IMR-90 (cell line): ENCODE measurements around the gene RBPJ.
A peak's percentile ranks its signal among the peaks of the same experiment; 100 is the strongest.

Source experiments
- BHLHE40 ChIP-seq: fragments of 150-350 bp; IDR thresholded peaks from 2 replicates; pipeline ENCODE4 v1.6.1; 2016; ENCODE audit warnings: mild to moderate bottlenecking, low read depth, low read length
- MAZ ChIP-seq: IDR thresholded peaks from 2 replicates; pipeline ENCODE4 v1.6.1; 2012; ENCODE audit warnings: low read depth, mild to moderate bottlenecking, low read length, improper control_type of control experiment, moderate library complexity, borderline replicate concordance
- NFE2L2 ChIP-seq: fragments of 150-350 bp; IDR thresholded peaks from 2 replicates; pipeline ENCODE4 v1.6.1; 2016; ENCODE audit warnings: low read depth, mild to moderate bottlenecking, low read length
- RAD21 ChIP-seq: IDR thresholded peaks from 2 replicates; pipeline ENCODE4 v1.6.1; 2012; ENCODE audit warnings: low read length, improper control_type of control experiment
- RCOR1 ChIP-seq: IDR thresholded peaks from 2 replicates; pipeline ENCODE4 v1.6.1; 2012; ENCODE audit warnings: mild to moderate bottlenecking, low read length, improper control_type of control experiment; ENCODE audit not compliant: insufficient replicate concordance
- TF ChIP-seq, protein P1 (sequence below): conservative IDR thresholded peaks from 2 replicates; pipeline ENCODE4 v1.5.1; 2012; ENCODE audit warnings: mild to moderate bottlenecking, low read depth, low read length, improper control_type of control experiment
- TF ChIP-seq, protein P2 (sequence below): fragments of 150-350 bp; IDR thresholded peaks from 2 replicates; pipeline ENCODE4 v1.6.1; 2016; ENCODE audit warnings: low read depth, mild to moderate bottlenecking, low read length, moderate library complexity, borderline replicate concordance
- TF ChIP-seq, protein P3 (sequence below): fragments of 150-350 bp; IDR thresholded peaks from 2 replicates; pipeline ENCODE4 v1.6.1; 2017; ENCODE audit warnings: mild to moderate bottlenecking, antibody characterized with exemption, low read length, low read depth

DNA sequence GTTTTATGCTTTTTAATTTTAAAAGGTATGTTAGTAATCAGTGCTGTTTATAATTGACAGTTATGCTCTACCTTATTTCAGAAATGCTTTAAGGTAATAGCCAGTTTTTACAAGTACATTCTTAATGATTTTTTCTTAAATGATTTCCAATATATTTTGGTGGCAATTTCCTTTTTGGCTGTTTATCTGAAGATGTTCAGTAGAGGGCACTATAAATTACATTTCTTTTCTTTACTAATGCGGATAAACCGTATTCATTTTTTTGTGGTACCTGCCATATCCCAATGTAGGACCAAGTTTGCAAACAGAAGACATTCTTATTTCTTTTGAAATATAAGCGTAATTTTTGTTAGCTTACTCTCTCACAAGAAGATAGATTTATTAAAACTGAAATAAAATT, 104.0 kb downstream of the RBPJ start:
- TF ChIP-seq, protein P1, sequence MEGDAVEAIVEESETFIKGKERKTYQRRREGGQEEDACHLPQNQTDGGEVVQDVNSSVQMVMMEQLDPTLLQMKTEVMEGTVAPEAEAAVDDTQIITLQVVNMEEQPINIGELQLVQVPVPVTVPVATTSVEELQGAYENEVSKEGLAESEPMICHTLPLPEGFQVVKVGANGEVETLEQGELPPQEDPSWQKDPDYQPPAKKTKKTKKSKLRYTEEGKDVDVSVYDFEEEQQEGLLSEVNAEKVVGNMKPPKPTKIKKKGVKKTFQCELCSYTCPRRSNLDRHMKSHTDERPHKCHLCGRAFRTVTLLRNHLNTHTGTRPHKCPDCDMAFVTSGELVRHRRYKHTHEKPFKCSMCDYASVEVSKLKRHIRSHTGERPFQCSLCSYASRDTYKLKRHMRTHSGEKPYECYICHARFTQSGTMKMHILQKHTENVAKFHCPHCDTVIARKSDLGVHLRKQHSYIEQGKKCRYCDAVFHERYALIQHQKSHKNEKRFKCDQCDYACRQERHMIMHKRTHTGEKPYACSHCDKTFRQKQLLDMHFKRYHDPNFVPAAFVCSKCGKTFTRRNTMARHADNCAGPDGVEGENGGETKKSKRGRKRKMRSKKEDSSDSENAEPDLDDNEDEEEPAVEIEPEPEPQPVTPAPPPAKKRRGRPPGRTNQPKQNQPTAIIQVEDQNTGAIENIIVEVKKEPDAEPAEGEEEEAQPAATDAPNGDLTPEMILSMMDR = 0 out of 2 replicates have a peak, but pooled peaks have one; percentile 26
- TF ChIP-seq, protein P2, sequence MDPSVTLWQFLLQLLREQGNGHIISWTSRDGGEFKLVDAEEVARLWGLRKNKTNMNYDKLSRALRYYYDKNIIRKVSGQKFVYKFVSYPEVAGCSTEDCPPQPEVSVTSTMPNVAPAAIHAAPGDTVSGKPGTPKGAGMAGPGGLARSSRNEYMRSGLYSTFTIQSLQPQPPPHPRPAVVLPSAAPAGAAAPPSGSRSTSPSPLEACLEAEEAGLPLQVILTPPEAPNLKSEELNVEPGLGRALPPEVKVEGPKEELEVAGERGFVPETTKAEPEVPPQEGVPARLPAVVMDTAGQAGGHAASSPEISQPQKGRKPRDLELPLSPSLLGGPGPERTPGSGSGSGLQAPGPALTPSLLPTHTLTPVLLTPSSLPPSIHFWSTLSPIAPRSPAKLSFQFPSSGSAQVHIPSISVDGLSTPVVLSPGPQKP = no peak
- TF ChIP-seq BHLHE40 (no peak), NFE2L2 (no peak), RAD21 (no peak), RCOR1 (no peak), MAZ (no peak)
- TF ChIP-seq, protein P3, sequence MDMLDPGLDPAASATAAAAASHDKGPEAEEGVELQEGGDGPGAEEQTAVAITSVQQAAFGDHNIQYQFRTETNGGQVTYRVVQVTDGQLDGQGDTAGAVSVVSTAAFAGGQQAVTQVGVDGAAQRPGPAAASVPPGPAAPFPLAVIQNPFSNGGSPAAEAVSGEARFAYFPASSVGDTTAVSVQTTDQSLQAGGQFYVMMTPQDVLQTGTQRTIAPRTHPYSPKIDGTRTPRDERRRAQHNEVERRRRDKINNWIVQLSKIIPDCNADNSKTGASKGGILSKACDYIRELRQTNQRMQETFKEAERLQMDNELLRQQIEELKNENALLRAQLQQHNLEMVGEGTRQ = no peak
